Thymus (tissue), 11 donors: ENCODE results near the gene LRIT1. TPM values are rescaled to one million over a fixed set of nuclear protein-coding genes. Genes with fewer than 3 reads are reported as not detected.

Source experiments
- DNase-seq, 9 donors: peaks; one replicate each; pipeline ENCODE4 v3.0.0-alpha.2; 2013; ENCODE audit warnings: low spot score in 9 of 9, low read depth in 6 of 9, missing footprints in 1 of 9
- H3K27ac ChIP-seq, 2 donors: one replicate each; pipeline ENCODE4 v1.5.1; 2013; ENCODE audit warnings: control low read depth in 1 of 2, low read depth in 1 of 2, low read length in 1 of 2, mild to moderate bottlenecking in 1 of 2, moderate library complexity in 1 of 2
- H3K27me3 ChIP-seq, 2 donors: one replicate each; pipeline ENCODE4 v1.5.1; 2013; ENCODE audit warnings: low read length in 1 of 2; ENCODE audit not compliant: control insufficient read depth in 2 of 2, insufficient read depth in 1 of 2
- H3K36me3 ChIP-seq, 2 donors: one replicate each; pipeline ENCODE4 v1.5.1; 2013; ENCODE audit warnings: low read length in 1 of 2, mild to moderate bottlenecking in 1 of 2, moderate library complexity in 1 of 2; ENCODE audit not compliant: control insufficient read depth in 2 of 2, insufficient read depth in 2 of 2
- H3K4me1 ChIP-seq, 2 donors: one replicate each; pipeline ENCODE4 v1.5.1; 2013; ENCODE audit warnings: low read length in 2 of 2; ENCODE audit not compliant: control insufficient read depth in 2 of 2, insufficient read depth in 2 of 2
- H3K4me3 ChIP-seq, 2 donors: one replicate each; pipeline ENCODE4 v1.5.1; 2013; ENCODE audit warnings: low read length in 2 of 2, control low read depth in 1 of 2, mild to moderate bottlenecking in 1 of 2
- H3K9me3 ChIP-seq, 2 donors: one replicate each; pipeline ENCODE4 v1.5.1; 2013; ENCODE audit warnings: low read length in 1 of 2, mild to moderate bottlenecking in 1 of 2; ENCODE audit not compliant: control insufficient read depth in 2 of 2, insufficient read depth in 1 of 2
- WGBS: extraction: QIAGEN DNeasy Blood & Tissue Kit; methylation state at CpG from one replicate; pipeline ENCODE4 v1.1.7; 2013; 5-methylcytosine and 5-hydroxymethylcytosine counted together
- polyA plus RNA-seq: library from polyadenylated mRNA; stranded (reverse); fragments of 200-250 nt; gene quantifications from one replicate; pipeline ENCODE4 v1.2.3, GENCODE V29; 2013
- total RNA-seq: library from RNA; stranded (reverse); fragments of 120-200 nt; gene quantifications from one replicate; pipeline ENCODE4 v1.2.4, GENCODE V29; 2013
- donor health status: healthy.

LRIT1 gene
- total and polyA plus RNA-seq, 2 donors = not detected

DNA sequence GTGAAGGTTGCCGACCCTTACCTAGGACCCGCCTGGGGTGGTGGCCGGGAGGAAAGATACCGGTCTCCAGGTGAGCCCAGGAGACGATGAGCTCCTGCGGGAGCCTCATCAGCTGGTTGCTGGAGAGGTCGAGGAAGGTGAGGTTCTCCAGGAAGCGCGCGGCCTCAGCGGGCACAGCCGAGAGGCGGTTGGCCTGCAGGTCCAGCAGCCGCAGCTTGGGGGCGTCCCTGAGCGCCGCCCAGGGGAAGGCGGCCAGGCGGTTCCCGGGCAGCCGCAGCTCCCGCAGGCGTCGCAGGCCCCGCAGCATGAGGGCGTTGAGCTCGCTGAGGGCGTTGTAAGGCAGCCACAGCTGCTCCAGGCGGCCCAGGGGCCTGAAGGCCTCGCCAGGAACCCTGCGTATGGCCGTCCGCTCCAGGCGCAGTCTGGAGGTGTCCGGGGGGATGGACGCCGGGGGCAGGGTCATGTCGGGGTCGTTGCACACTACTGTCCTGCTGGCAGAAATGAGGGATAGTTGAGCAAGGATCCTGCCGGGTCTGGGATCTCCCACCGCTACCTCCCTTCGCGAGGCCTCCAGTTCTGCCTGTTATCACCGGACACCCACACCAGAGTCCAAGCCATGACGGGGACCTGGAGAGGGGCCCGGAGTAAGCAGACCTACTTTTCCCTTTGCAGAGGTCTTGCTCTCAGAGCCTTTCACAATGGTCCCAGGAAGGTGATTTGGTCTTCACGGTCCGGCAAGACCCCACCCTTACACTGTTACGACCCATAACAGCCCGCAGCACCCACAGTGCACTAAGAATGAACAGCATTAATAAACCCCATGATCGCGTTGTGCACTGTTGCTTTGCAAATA, 3.9 kb downstream of the LRIT1 start:
- WGBS = 56% methylated on average over 52 of the region's 52 CpGs
- Histone ChIP-seq H3K9me3 (no peaks in the 10 kb centered on the region), H3K4me3 (no peak overlapping the region), H3K27ac (no peak overlapping the region), H3K36me3 (no peaks in the 10 kb centered on the region), H3K4me1 (no peaks in the 10 kb centered on the region), H3K27me3 (peaks cover 2 to 11% of the 10 kb centered on the region in 2 donors)
- DNase-seq = no peak

- Histone ChIP-seq H3K27ac (no peak overlapping the region), H3K9me3 (no peaks in the 10 kb centered on the region), H3K36me3 (no peaks in the 10 kb centered on the region), H3K4me3 (no peak overlapping the region), H3K4me1 (no peaks in the 10 kb centered on the region), H3K27me3 (peaks cover 2 to 11% of the 10 kb centered on the region in 2 donors)
- no peak for DNase-seq
- WGBS = 81% methylated on average over 6 of the region's 6 CpGs
Measured at GRCh38 chr10:84236807-84237198, 4.5 kb downstream of the LRIT1 start.

DNA sequence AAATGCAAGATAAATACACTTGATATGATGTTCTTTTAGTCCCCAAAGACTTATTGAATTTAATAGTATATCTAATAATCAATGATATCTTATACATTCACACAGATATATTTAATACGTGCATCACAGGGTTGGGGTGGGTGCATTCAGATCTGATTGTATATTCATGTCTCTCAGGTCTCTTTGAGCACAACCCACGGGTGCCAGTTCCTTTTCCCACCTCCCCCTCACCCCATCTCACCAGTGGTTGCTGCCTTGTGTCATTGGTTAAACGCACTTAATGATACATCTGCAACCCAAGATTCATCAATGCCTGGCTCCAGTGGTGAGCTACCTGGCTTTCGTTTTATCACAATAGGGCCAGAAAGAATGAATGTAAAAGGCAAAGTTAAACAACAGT, 6.2 kb downstream of the LRIT1 start:
- no peak overlapping the region for H3K4me3 ChIP-seq
- 90% methylated on average over 4 of the region's 4 CpGs for WGBS
- no peak for DNase-seq
- H3K9me3 ChIP-seq = no peaks in the 10 kb centered on the region
- H3K4me1 ChIP-seq = no peaks in the 10 kb centered on the region
- H3K36me3 ChIP-seq = no peaks in the 10 kb centered on the region
- H3K27ac ChIP-seq = no peak overlapping the region
- H3K27me3 ChIP-seq = peaks cover 2 to 11% of the 10 kb centered on the region in 2 donors

- H3K4me3 ChIP-seq = no peak overlapping the region
- 95% methylated on average over 4 of the region's 4 CpGs for WGBS
- peaks cover 2 to 11% of the 10 kb centered on the region in 2 donors for H3K27me3 ChIP-seq
- H3K36me3 ChIP-seq = no peaks in the 10 kb centered on the region
- no peak for DNase-seq
- no peaks in the 10 kb centered on the region for H3K4me1 ChIP-seq
- no peak overlapping the region for H3K27ac ChIP-seq
- no peaks in the 10 kb centered on the region for H3K9me3 ChIP-seq
Measured at GRCh38 chr10:84234479-84234878, 6.9 kb downstream of the LRIT1 start.

GRCh38 chr10:84233940-84234339, 7.4 kb downstream of the LRIT1 start:
- Histone ChIP-seq H3K36me3 (no peaks in the 10 kb centered on the region), H3K4me1 (no peaks in the 10 kb centered on the region), H3K27me3 (peaks cover 2 to 11% of the 10 kb centered on the region in 2 donors), H3K27ac (no peak overlapping the region), H3K9me3 (no peaks in the 10 kb centered on the region), H3K4me3 (no peak overlapping the region)
- WGBS = 93% methylated on average over 4 of the region's 4 CpGs
- DNase-seq = no peak

- H3K36me3 ChIP-seq = no peaks in the 10 kb centered on the region
- H3K27ac ChIP-seq = no peak overlapping the region
- H3K27me3 ChIP-seq = peaks cover 2 to 6% of the 10 kb centered on the region in 2 donors
- H3K4me3 ChIP-seq = no peak overlapping the region
- no peaks in the 10 kb centered on the region for H3K4me1 ChIP-seq
- WGBS = 89% methylated on average over 10 of the region's 10 CpGs
- no peaks in the 10 kb centered on the region for H3K9me3 ChIP-seq
- no peak for DNase-seq
Measured at GRCh38 chr10:84232376-84232775, 9.0 kb downstream of the LRIT1 start.

DNA sequence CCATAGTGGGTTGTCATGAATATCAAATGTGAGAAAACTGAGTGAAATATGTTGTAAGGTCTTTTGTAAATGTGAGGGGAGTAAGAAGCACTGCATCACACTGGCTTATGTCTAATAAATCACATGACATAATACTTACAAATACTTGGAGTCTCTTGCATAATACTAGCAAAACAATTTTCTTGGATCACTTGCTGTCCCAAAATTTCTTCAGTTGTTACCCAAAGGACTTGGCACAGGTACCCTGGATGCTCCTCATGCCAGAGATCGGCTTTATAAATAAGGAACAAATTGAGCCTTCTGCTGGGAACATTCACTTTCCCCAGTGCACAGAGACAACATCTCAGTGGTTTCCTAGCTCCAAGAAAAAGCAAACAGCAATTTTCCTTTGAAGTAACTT, 11.0 kb downstream of the LRIT1 start:
- Histone ChIP-seq H3K36me3 (no peaks in the 10 kb centered on the region), H3K9me3 (no peaks in the 10 kb centered on the region), H3K27ac (no peak overlapping the region), H3K27me3 (no peaks in the 10 kb centered on the region), H3K4me1 (no peaks in the 10 kb centered on the region), H3K4me3 (no peak overlapping the region)
- DNase-seq = no peak
- 98% methylated on average over 1 of the region's 1 CpG for WGBS

GRCh38 chr10:84227810-84228209, 13.5 kb downstream of the LRIT1 start:
- Histone ChIP-seq H3K4me1 (no peaks in the 10 kb centered on the region), H3K36me3 (no peaks in the 10 kb centered on the region), H3K27ac (no peak overlapping the region), H3K27me3 (peaks cover 0 to 2% of the 10 kb centered on the region in 2 donors), H3K4me3 (no peak overlapping the region), H3K9me3 (no peaks in the 10 kb centered on the region)
- WGBS = 78% methylated on average over 4 of the region's 4 CpGs
- DNase-seq = no peak

DNA sequence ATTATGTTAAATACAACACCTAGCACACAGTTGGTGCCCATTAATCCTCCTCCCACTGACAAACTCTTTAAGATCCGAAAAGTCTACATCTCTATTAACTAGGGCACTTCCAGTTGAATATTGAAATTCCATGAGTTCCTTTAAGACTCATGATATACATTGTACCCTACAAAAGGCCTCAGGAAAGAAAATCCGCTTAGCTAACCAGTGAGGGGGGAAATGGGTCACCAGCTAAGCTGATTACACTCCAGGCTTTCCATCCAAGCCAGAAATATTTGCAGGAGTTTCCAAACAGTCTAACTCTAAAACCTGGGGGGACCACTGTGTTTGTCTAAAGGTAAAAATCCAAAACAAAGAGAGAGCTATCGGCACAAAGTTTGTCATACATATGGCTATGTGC, 14.7 kb downstream of the LRIT1 start:
- Histone ChIP-seq H3K9me3 (no peaks in the 10 kb centered on the region), H3K36me3 (no peaks in the 10 kb centered on the region), H3K27me3 (peaks cover 0 to 2% of the 10 kb centered on the region in 2 donors), H3K4me1 (no peaks in the 10 kb centered on the region), H3K4me3 (no peak overlapping the region), H3K27ac (no peak overlapping the region)
- 89% methylated on average over 3 of the region's 3 CpGs for WGBS
- no peak for DNase-seq
